ENCODE data around the gene IL36RN. TPM values are rescaled to one million over a fixed set of nuclear protein-coding genes. Genes with fewer than 3 reads are reported as not detected.

IL36RN gene
- polyA plus RNA-seq, 1 of the 3 experiments (the other 2 are of a cell fraction), result not detected

- H3K36me3 ChIP-seq (replicated peaks in 1 of 2; ENCODE audit: control insufficient read depth in 1 of 2, insufficient read depth in 2 of 2, low read length in 1 of 2), result no peaks in the 10 kb centered on the region
- H4K20me1 ChIP-seq (ENCODE audit: insufficient read depth), result no peaks in the 10 kb centered on the region
- no peak for TF ChIP-seq YY1 (IDR thresholded peaks at IDR 0.05; ENCODE audit: low read depth)
- no peak for TF ChIP-seq RFX5 (IDR thresholded peaks at IDR 0.05; ENCODE audit: low read length)
- no peak for TF ChIP-seq MEF2A (IDR thresholded peaks at IDR 0.05; ENCODE audit: borderline replicate concordance, low read depth)
- TF ChIP-seq POLR2AphosphoS5 (IDR thresholded peaks at IDR 0.05; ENCODE audit: low read depth, low read length), result no peak
- TF ChIP-seq IRF3 (IDR thresholded peaks at IDR 0.05; ENCODE audit: low read depth, low read length), result no peak
- no peak for TF ChIP-seq ELF1 (IDR thresholded peaks at IDR 0.05)
- no peak for TF ChIP-seq SMC3 (IDR thresholded peaks at IDR 0.05; ENCODE audit: low read depth, low read length)
- no peak for TF ChIP-seq GATA2 (CRISPR knock-in tag; IDR thresholded peaks at IDR 0.05)
- no peak for TF ChIP-seq NFIC (IDR thresholded peaks at IDR 0.05; ENCODE audit: borderline replicate concordance)
- no peak for TF ChIP-seq CTCF (IDR thresholded peaks at IDR 0.05)
- no peak for TF ChIP-seq MAX (IDR thresholded peaks at IDR 0.05; ENCODE audit: low read depth)
- TF ChIP-seq NRF1 (IDR thresholded peaks at IDR 0.05; ENCODE audit: low read depth, low read length), result no peak
- no peak for TF ChIP-seq FOXM1 (IDR thresholded peaks at IDR 0.05; ENCODE audit: low read depth)
- TF ChIP-seq CHD2 (IDR thresholded peaks at IDR 0.05; ENCODE audit: low read length, partially characterized antibody), result no peak
- no peak for TF ChIP-seq USF2 (IDR thresholded peaks at IDR 0.05; ENCODE audit: borderline replicate concordance, low read depth, low read length)
- no peak for TF ChIP-seq RCOR1 (IDR thresholded peaks at IDR 0.05; ENCODE audit: low read length)
- TF ChIP-seq TCF12 (IDR thresholded peaks at IDR 0.05), result no peak
- no peak overlapping the region for H3K27ac ChIP-seq (ENCODE audit: low read depth in 2 of 2, low read length in 1 of 2)
- no peak overlapping the region for H3K9ac ChIP-seq
- no peak overlapping the region for H3K4me2 ChIP-seq
- H3K9me2 ChIP-seq, result no peaks in the 10 kb centered on the region
- DNase-seq, result no peak
- H3K79me2 ChIP-seq (ENCODE audit: insufficient read depth), result no peaks in the 10 kb centered on the region
- no peaks in the 10 kb centered on the region for H3F3A ChIP-seq (replicated peaks; ENCODE audit: insufficient read depth)
- H2AFZ ChIP-seq (ENCODE audit: low read depth), result no peak overlapping the region
- ChIA-PET POLR2A (no interaction called here), CTCF (interaction anchor here (1.2 to 1.6 kb wide), 2 partner anchors 10 to 23 kb away, joined by 3 to 4 read pairs; no protein-coding TSS in a partner anchor)
- H3K27me3 ChIP-seq (ENCODE audit: insufficient read depth), result peaks cover 10% of the 10 kb centered on the region
- no peaks in the 10 kb centered on the region for H3K4me1 ChIP-seq (ENCODE audit: control insufficient read depth in 1 of 2, insufficient read depth in 2 of 2, low read depth in 1 of 2, low read length in 1 of 2)
- WGBS (ENCODE audit: low lambda C conversion rate), result 3% methylated on average over 1 of the region's 1 CpG
- H3K9me3 ChIP-seq, result no peaks in the 10 kb centered on the region
- H3K4me3 ChIP-seq (ENCODE audit: low read depth in 2 of 2, low read length in 1 of 2), result no peak overlapping the region
Measured at GRCh38 chr2:113057117-113057516, 1.9 kb upstream of the IL36RN start.

All from SK-N-SH (cell line).